Testis (tissue), 3 donors: ENCODE data around the gene ECD. TPM values are rescaled to one million over a fixed set of nuclear protein-coding genes. Genes with fewer than 3 reads are reported as not detected.
"Not testable (repeated sequence)": the region's sequence is repeated elsewhere in the genome, so short reads cannot be mapped to it uniquely, and the experiment has no call there.

Source experiments
- DNase-seq: peaks from one replicate; pipeline ENCODE4 v3.0.0-alpha.2; 2019
- H3K27ac ChIP-seq, 2 donors: fragments of 200-600 bp; sonication (generic); one replicate each; pipeline ENCODE4 v1.5.1; 2019
- H3K27me3 ChIP-seq: fragments of 200-600 bp; sonication (generic); one replicate; pipeline ENCODE4 v1.5.1; 2019
- H3K36me3 ChIP-seq: fragments of 200-600 bp; sonication (generic); one replicate; pipeline ENCODE4 v1.5.1; 2017; ENCODE audit warnings: low read depth; ENCODE audit errors: missing control alignments
- H3K4me1 ChIP-seq: fragments of 200-600 bp; sonication (generic); one replicate; pipeline ENCODE4 v1.5.1; 2019
- H3K4me3 ChIP-seq, 2 donors: fragments of 200-600 bp; sonication (generic); one replicate each; pipeline ENCODE4 v1.5.1; 2017 to 2019
- H3K9me3 ChIP-seq: fragments of 200-600 bp; sonication (generic); one replicate; pipeline ENCODE4 v1.5.1; 2017
- CTCF ChIP-seq, 3 experiments: fragments of 450-650 bp in 2 of 3; fragments of 200-600 bp in 1 of 3; sonication (generic) in 1 of 3; IDR thresholded peaks; one replicate each; pipeline ENCODE4 v1.5.1; 2016 to 2019; ENCODE audit warnings: antibody characterized with exemption in 3 of 3, mild to moderate bottlenecking in 2 of 3, moderate library complexity in 1 of 3
- POLR2A ChIP-seq: fragments of 450-650 bp; IDR thresholded peaks from one replicate; pipeline ENCODE4 v1.6.1; 2017; ENCODE audit warnings: antibody characterized with exemption, mild to moderate bottlenecking, moderate library complexity
- WGBS, 2 donors: methylation state at CpG; one replicate each; pipeline ENCODE4 v1.1.5; 2018; 5-methylcytosine and 5-hydroxymethylcytosine counted together
- intact Hi-C: fragments of 100-400 bp; cut with DNase I; formaldehyde crosslinking; loops from one replicate; pipeline ENCODE4 v1.15.1; 2023; ENCODE audit warnings: low total_unique reads
- polyA plus RNA-seq: library from polyadenylated mRNA; stranded (reverse); fragments of 350-450 nt; fragmentation: Illumina TruSeq; extraction: RNeasy Lipid Tissue Mini Kit (QIAGEN cat#74804); gene quantifications from one replicate; pipeline ENCODE4 v1.2.3, GENCODE V29; 2014; ENCODE audit warnings: low read depth, low replicate concordance; ENCODE audit not compliant: insufficient read depth
- total RNA-seq, 2 donors: library from RNA; depleted of rRNA; stranded (reverse); fragments of >200 nt; gene quantifications; one replicate each; pipeline ENCODE4 v1.2.3, GENCODE V29; 2016

Gene ECD
- total and polyA plus RNA-seq, 3 donors from 2014 or later = 35.7 to 66.4 (median 57.6) TPM

- TF ChIP-seq CTCF (IDR thresholded peaks at IDR 0.05) (no peak), POLR2A (no peak)
- DNase-seq = peak; percentile 89
- H3K4me1 ChIP-seq = no peaks in the 10 kb centered on the region
- H3K27me3 ChIP-seq = no peaks in the 10 kb centered on the region
- H3K27ac ChIP-seq = peak within 1 kb of the TSS; percentile 71 to 79
- WGBS, 2 donors = 5 to 6% methylated on average over 5 of the region's 5 CpGs
- H3K9me3 ChIP-seq = no peaks in the 10 kb centered on the region
- intact Hi-C loops = no loop called here
- H3K4me3 ChIP-seq = peak within 1 kb of the TSS; percentile 36 to 53
- H3K36me3 ChIP-seq = peaks cover 3% of the 10 kb centered on the region
These were observed 57.4 kb downstream of the ECD start, which contains the start of gene NUDT13 for GRCh38 chr10:73110345-73110849. TSS of gene NUDT13 (plus strand) at chr10:73110455. CDS start at chr10:73114366, 3,911 bp downstream.

- H3K4me1 ChIP-seq, H3K4me3 ChIP-seq, H3K27ac ChIP-seq, H3K27me3 ChIP-seq, H3K9me3 ChIP-seq, intact Hi-C loops, H3K36me3 ChIP-seq: not testable (repeated sequence)
- peak; percentile 27 for DNase-seq
- 83 to 94% methylated on average over 4 of the region's 4 CpGs for WGBS, 2 donors
These were observed 58.6 kb downstream of the ECD start for GRCh38 chr10:73109248-73109652.

- H3K4me3 ChIP-seq = no peak overlapping the region
- WGBS, 2 donors = 93 to 94% methylated on average over 3 of the region's 3 CpGs
- H3K27me3 ChIP-seq = no peaks in the 10 kb centered on the region
- H3K36me3 ChIP-seq = peaks cover 3% of the 10 kb centered on the region
- intact Hi-C loops = no loop called here
- H3K9me3 ChIP-seq = no peaks in the 10 kb centered on the region
- TF ChIP-seq POLR2A (no peak), CTCF (IDR thresholded peaks at IDR 0.05) (no peak)
- DNase-seq = no peak
- H3K4me1 ChIP-seq = no peaks in the 10 kb centered on the region
- no peak overlapping the region for H3K27ac ChIP-seq
These were observed 61.5 kb downstream of the ECD start for GRCh38 chr10:73106301-73106700.

GRCh38 chr10:73099141-73099540 lies 68.7 kb downstream of the ECD start:
- H3K4me1 ChIP-seq = peaks cover 9% of the 10 kb centered on the region
- intact Hi-C loops = no loop called here
- H3K36me3 ChIP-seq = no peaks in the 10 kb centered on the region
- DNase-seq = no peak
- H3K27ac ChIP-seq = no peak overlapping the region
- no peaks in the 10 kb centered on the region for H3K9me3 ChIP-seq
- H3K4me3 ChIP-seq = no peak overlapping the region
- TF ChIP-seq POLR2A = no peak
- WGBS, 2 donors = 84 to 97% methylated on average over 1 of the region's 1 CpG
- H3K27me3 ChIP-seq = no peaks in the 10 kb centered on the region

- Histone ChIP-seq H3K27ac (peak overlapping the region; percentile 99), H3K27me3 (no peaks in the 10 kb centered on the region), H3K36me3 (no peaks in the 10 kb centered on the region), H3K9me3 (no peaks in the 10 kb centered on the region), H3K4me3 (peak overlapping the region; percentile 82 to 97), H3K4me1 (peaks cover 9% of the 10 kb centered on the region)
- no peak for TF ChIP-seq CTCF (IDR thresholded peaks at IDR 0.05)
- TF ChIP-seq POLR2A = no peak
- DNase-seq = no peak
- 20 to 28% methylated on average over 4 of the region's 4 CpGs for WGBS, 2 donors
- intact Hi-C loops = no loop called here
These were observed 70.5 kb downstream of the ECD start for GRCh38 chr10:73097305-73097670.
